NCI-H2081 (cell line): Measurements from ENCODE around the gene DENND5B.
"Not testable (repeated sequence)": the region's sequence is repeated elsewhere in the genome, so short reads cannot be mapped to it uniquely, and the experiment has no call there.

Experiments
- DNase-seq, 2 experiments: peaks; one replicate each; lab custom pipeline; 2025; lab: John Stamatoyannopoulos, UW

Gene DENND5B

GRCh38 chr12:31506515-31507306, 84.2 kb downstream of the DENND5B start:
- DNase-seq, result no peak

GRCh38 chr12:31504625-31505222, 86.2 kb downstream of the DENND5B start:
- no peak for DNase-seq

- DNase-seq, result not testable (repeated sequence)
Observed at GRCh38 chr12:31501014-31501413, 89.9 kb downstream of the DENND5B start.

- no peak for DNase-seq
Observed at GRCh38 chr12:31499567-31499966, 91.4 kb downstream of the DENND5B start.

GRCh38 chr12:31498424-31498823, 92.5 kb downstream of the DENND5B start:
- DNase-seq, result no peak

GRCh38 chr12:31496257-31496656, 94.7 kb downstream of the DENND5B start:
- DNase-seq, result no peak

- no peak for DNase-seq
Observed at GRCh38 chr12:31494455-31494854, 96.5 kb downstream of the DENND5B start.

- DNase-seq, result no peak
Observed at GRCh38 chr12:31492599-31493196, 98.2 kb downstream of the DENND5B start.

GRCh38 chr12:31491841-31492598, 98.9 kb downstream of the DENND5B start:
- DNase-seq, result peak in 1 of 2 experiments; percentile 22

- no peak for DNase-seq
Observed at GRCh38 chr12:31491241-31491794, 99.6 kb downstream of the DENND5B start.

GRCh38 chr12:31488737-31489338, 102.1 kb downstream of the DENND5B start:
- DNase-seq, result no peak

GRCh38 chr12:31485571-31485970, 105.4 kb downstream of the DENND5B start:
- no peak for DNase-seq

- no peak for DNase-seq
Observed at GRCh38 chr12:31482816-31483215, 108.1 kb downstream of the DENND5B start.

GRCh38 chr12:31481415-31481814, 109.5 kb downstream of the DENND5B start:
- DNase-seq, result no peak

GRCh38 chr12:31479516-31480210, 111.3 kb downstream of the DENND5B start:
- DNase-seq, result no peak

- no peak for DNase-seq
Observed at GRCh38 chr12:31478898-31479297, 112.0 kb downstream of the DENND5B start.

GRCh38 chr12:31478425-31478824, 112.5 kb downstream of the DENND5B start:
- no peak for DNase-seq

GRCh38 chr12:31477687-31478086, 113.2 kb downstream of the DENND5B start:
- DNase-seq, result no peak

GRCh38 chr12:31476437-31476836, 114.5 kb downstream of the DENND5B start:
- no peak for DNase-seq

- DNase-seq, result not testable (repeated sequence)
Observed at GRCh38 chr12:31475610-31476009, 115.3 kb downstream of the DENND5B start.

- DNase-seq, result peak in 1 of 2 experiments; percentile 20
Observed at GRCh38 chr12:31474751-31475150, 116.2 kb downstream of the DENND5B start.
